ENCODE data around the gene RGCC. TPM values are rescaled to one million over a fixed set of nuclear protein-coding genes. Genes with fewer than 3 reads are reported as not detected.

The RGCC gene
- total and polyA plus RNA-seq, 2 donors (not counting 1 experiment from before 2014, with no cell fraction given), result 65.9 to 148 TPM

DNA sequence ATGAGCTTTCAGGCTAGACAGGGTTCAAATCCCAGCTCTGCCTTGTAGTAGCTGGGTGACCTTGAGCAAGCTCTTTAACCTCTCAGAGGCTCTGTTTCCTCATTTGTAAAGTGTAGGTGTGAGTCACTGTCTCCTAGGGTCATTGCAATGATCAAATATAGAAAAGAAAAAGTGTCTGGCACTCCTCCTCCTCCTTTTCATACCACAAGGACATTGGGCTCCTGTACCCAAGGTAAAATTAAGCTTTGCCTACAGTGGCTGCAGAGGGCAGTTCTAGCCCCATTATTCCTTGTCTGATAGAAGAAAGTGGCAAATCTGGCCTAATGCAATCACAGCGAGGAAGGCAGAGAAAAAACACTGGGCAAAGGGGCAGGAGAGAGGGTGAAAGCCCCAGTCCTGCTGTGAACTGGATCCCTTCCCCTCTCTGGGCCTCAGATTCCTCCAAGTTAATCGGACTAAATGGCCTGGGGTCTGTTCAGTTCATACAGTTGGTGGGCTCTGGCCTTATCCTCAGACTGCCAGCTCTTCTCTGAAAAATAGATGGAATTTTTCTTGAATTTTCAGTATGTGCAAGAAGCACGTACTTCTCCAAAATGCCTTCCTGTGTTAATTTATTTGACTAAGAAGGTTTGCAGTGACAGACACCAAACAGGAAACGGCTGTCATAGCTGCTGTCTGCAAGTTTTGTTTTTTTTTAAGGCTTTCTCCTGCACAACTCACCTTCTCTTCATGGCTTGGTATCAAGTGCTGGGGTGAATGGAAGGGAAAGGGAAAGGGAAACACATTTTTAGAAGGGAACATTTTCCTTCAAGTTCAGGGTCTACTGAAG lies 35.3 kb downstream of the RGCC start:
- H3K4me1 ChIP-seq (ENCODE audit: control insufficient read depth, extremely low read depth, insufficient read depth, low read length), result peaks cover 5% of the 10 kb centered on the region
- no peaks in the 10 kb centered on the region for H4K20me1 ChIP-seq (ENCODE audit: control insufficient read depth, extremely low read depth, insufficient read depth, low read length)
- no peaks in the 10 kb centered on the region for H3K36me3 ChIP-seq (ENCODE audit: control insufficient read depth, insufficient read depth, low read length)
- no peak overlapping the region for H2AFZ ChIP-seq (ENCODE audit: low read length)
- no peaks in the 10 kb centered on the region for H3K27me3 ChIP-seq (ENCODE audit: control insufficient read depth, insufficient read depth, low read length)
- no peak overlapping the region for H3K4me2 ChIP-seq (ENCODE audit: extremely low read depth, insufficient read depth, low read length)
- no peaks in the 10 kb centered on the region for H3K79me2 ChIP-seq (ENCODE audit: control insufficient read depth, insufficient read depth, low read length)
- no peaks in the 10 kb centered on the region for H3K9me3 ChIP-seq (ENCODE audit: control insufficient read depth, insufficient read depth, low read depth, low read length)
- no peak for DNase-seq (ENCODE audit: low read depth in 2 of 2)
- H3K4me3 ChIP-seq (replicated peaks in 1 of 4; ENCODE audit: control extremely low read depth in 1 of 4, insufficient read depth in 1 of 4, low read depth in 3 of 4, low read length in 4 of 4), result no peak overlapping the region
- H3K9ac ChIP-seq (ENCODE audit: insufficient read depth, low read length), result no peak overlapping the region
- no peak overlapping the region for H3K27ac ChIP-seq (ENCODE audit: insufficient read depth, low read length)
- TF ChIP-seq CTCF (conservative IDR thresholded peaks at IDR 0.05 in 1 of 2, IDR thresholded peaks at IDR 0.05 in 1 of 2; ENCODE audit: low read depth in 1 of 2, low read length in 2 of 2) (no peak), EZH2 (IDR thresholded peaks at IDR 0.05; ENCODE audit: low read length, missing control alignments) (no peak)

DNA sequence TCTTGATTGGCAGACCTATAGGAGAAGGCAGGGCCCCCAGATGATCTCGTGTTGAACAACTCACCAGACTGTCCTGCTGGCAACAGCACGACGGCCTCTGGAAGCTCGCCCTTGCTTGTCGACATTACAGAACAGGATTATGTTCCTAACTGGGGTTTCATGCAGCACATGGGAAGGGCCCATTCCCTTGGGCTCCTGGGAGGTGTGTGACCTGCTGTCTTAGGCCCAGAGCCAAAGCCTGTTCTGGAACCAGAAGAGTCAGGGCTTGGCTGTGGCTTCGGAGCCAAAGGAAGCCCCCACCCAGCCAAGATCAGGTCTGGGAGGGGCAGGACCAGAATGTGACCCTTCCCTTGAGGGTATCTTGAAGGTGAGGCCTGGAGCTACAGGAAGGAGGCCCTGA lies 36.9 kb downstream of the RGCC start:
- H3K79me2 ChIP-seq (ENCODE audit: control insufficient read depth, insufficient read depth, low read length), result no peaks in the 10 kb centered on the region
- no peaks in the 10 kb centered on the region for H3K36me3 ChIP-seq (ENCODE audit: control insufficient read depth, insufficient read depth, low read length)
- H3K9ac ChIP-seq (ENCODE audit: insufficient read depth, low read length), result no peak overlapping the region
- no peak overlapping the region for H3K27ac ChIP-seq (ENCODE audit: insufficient read depth, low read length)
- TF ChIP-seq CTCF (conservative IDR thresholded peaks at IDR 0.05 in 1 of 2, IDR thresholded peaks at IDR 0.05 in 1 of 2; ENCODE audit: low read depth in 1 of 2, low read length in 2 of 2), result no peak
- TF ChIP-seq EZH2 (IDR thresholded peaks at IDR 0.05; ENCODE audit: low read length, missing control alignments), result no peak
- no peaks in the 10 kb centered on the region for H4K20me1 ChIP-seq (ENCODE audit: control insufficient read depth, extremely low read depth, insufficient read depth, low read length)
- H3K9me3 ChIP-seq (ENCODE audit: control insufficient read depth, insufficient read depth, low read depth, low read length), result no peaks in the 10 kb centered on the region
- no peaks in the 10 kb centered on the region for H3K27me3 ChIP-seq (ENCODE audit: control insufficient read depth, insufficient read depth, low read length)
- no peak overlapping the region for H3K4me2 ChIP-seq (ENCODE audit: extremely low read depth, insufficient read depth, low read length)
- DNase-seq (ENCODE audit: low read depth in 2 of 2), result no peak
- H3K4me3 ChIP-seq (replicated peaks in 1 of 4; ENCODE audit: control extremely low read depth in 1 of 4, insufficient read depth in 1 of 4, low read depth in 3 of 4, low read length in 4 of 4), result no peak overlapping the region
- H2AFZ ChIP-seq (ENCODE audit: low read length), result no peak overlapping the region
- peaks cover 5% of the 10 kb centered on the region for H3K4me1 ChIP-seq (ENCODE audit: control insufficient read depth, extremely low read depth, insufficient read depth, low read length)

DNA sequence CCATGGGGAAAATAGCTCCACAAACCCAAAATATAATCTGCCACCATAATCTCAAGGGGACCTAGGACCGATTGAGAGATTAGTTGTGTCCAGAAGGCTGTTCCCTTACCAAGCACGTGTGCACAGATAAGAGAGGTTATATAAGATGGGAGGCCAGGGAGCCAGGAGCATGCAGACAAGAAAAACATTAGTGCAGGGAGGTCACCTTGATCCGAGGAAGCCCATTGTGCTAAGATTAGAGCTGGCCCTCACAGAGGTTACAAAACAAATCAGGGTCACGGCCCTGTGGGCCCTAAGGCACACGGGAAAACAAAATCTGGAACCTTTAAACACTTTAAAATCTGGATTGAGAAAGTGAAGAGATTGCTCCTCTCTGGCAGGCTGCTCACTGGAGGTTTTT lies 37.7 kb downstream of the RGCC start:
- Histone ChIP-seq H3K79me2 (ENCODE audit: control insufficient read depth, insufficient read depth, low read length) (no peaks in the 10 kb centered on the region), H3K9me3 (ENCODE audit: control insufficient read depth, insufficient read depth, low read depth, low read length) (no peaks in the 10 kb centered on the region), H3K4me3 (replicated peaks in 1 of 4; ENCODE audit: control extremely low read depth in 1 of 4, insufficient read depth in 1 of 4, low read depth in 3 of 4, low read length in 4 of 4) (no peak overlapping the region), H3K4me2 (ENCODE audit: extremely low read depth, insufficient read depth, low read length) (no peak overlapping the region), H3K27me3 (ENCODE audit: control insufficient read depth, insufficient read depth, low read length) (no peaks in the 10 kb centered on the region), H3K9ac (ENCODE audit: insufficient read depth, low read length) (no peak overlapping the region), H3K27ac (ENCODE audit: insufficient read depth, low read length) (no peak overlapping the region), H3K4me1 (ENCODE audit: control insufficient read depth, extremely low read depth, insufficient read depth, low read length) (peaks cover 5% of the 10 kb centered on the region), H3K36me3 (ENCODE audit: control insufficient read depth, insufficient read depth, low read length) (no peaks in the 10 kb centered on the region), H4K20me1 (ENCODE audit: control insufficient read depth, extremely low read depth, insufficient read depth, low read length) (no peaks in the 10 kb centered on the region), H2AFZ (ENCODE audit: low read length) (no peak overlapping the region)
- no peak for DNase-seq (ENCODE audit: low read depth in 2 of 2)
- TF ChIP-seq CTCF (conservative IDR thresholded peaks at IDR 0.05 in 1 of 2, IDR thresholded peaks at IDR 0.05 in 1 of 2; ENCODE audit: low read depth in 1 of 2, low read length in 2 of 2) (no peak), EZH2 (IDR thresholded peaks at IDR 0.05; ENCODE audit: low read length, missing control alignments) (no peak)

Measured in fibroblast of lung (primary cell).